HepG2 (cell line): ENCODE results near the gene TMEM131L. TPM values are rescaled to one million over a fixed set of nuclear protein-coding genes. Genes with fewer than 3 reads are reported as not detected.

ENCODE experiments used
- ATAC-seq: fragments of 200-7000 bp; cut with Tn5 transposase; 3 replicates; pipeline ENCODE4 v1.9.1; 2020; ENCODE audit warnings: mild to moderate bottlenecking, moderate library complexity
- BruUV-seq: library from RNA; stranded (reverse); fragments of 400-500 nt; replicated peaks from 2 replicates; lab custom pipeline; 2021; lab: Mats Ljungman, UMichigan
- CTCF ChIA-PET: fragments of 300-600 bp; formaldehyde crosslinking; extraction: SDS; loops from one replicate; lab custom pipeline; 2021; ENCODE audit warnings: low total read pairs, inconsistent platforms, low intra/inter-chr PET ratio; lab: Yijun Ruan, JAX
- POLR2A ChIA-PET: fragments of 350-600 bp; sonication (Branson Sonifier 250); formaldehyde crosslinking; loops from one replicate; lab custom pipeline; 2020; ENCODE audit warnings: antibody characterized with exemption, inconsistent platforms; lab: Yijun Ruan, JAX
- DNase-seq: peaks from one replicate; pipeline ENCODE4 v3.0.0-alpha.2; 2015; ENCODE audit warnings: low spot score
- FAIRE-seq: peaks from 3 replicates; lab custom pipeline; 2011; peaks lifted over from hg19 to GRCh38; lab: Jason Lieb, UNC
- H2AFZ ChIP-seq: one replicate; pipeline ENCODE4 v1.6.1; 2011; ENCODE audit warnings: low read length, inconsistent platforms
- H3K27ac ChIP-seq: fragments of 300-600 bp; 3 replicates; pipeline ENCODE4 v1.8.0; 2011; ENCODE audit warnings: mixed run types, mild to moderate bottlenecking, mixed read lengths, low read length, inconsistent platforms; ENCODE audit not compliant: insufficient read depth; ENCODE audit errors: extremely low read length
- H3K27me3 ChIP-seq, 2 experiments: fragments of 200-600 bp in 1 of 2; 2 replicates in 1 of 2; 3 replicates in 1 of 2; pipeline versions ENCODE4 v1.6.0 to v1.8.0; 2011; ENCODE audit warnings: low read length in 2 of 2, mild to moderate bottlenecking in 2 of 2, moderate library complexity in 2 of 2, inconsistent platforms in 1 of 2; ENCODE audit not compliant: insufficient read depth in 2 of 2, control insufficient read depth in 1 of 2
- H3K36me3 ChIP-seq, 2 experiments: fragments of 200-600 bp in 1 of 2; replicated peaks in 1 of 2; 2 replicates in 1 of 2; 3 replicates in 1 of 2; pipeline versions ENCODE4 v1.5.1 to v1.8.0; 2011; ENCODE audit warnings: low read length in 2 of 2, inconsistent platforms in 1 of 2; ENCODE audit not compliant: insufficient read depth in 2 of 2, control insufficient read depth in 1 of 2
- H3K4me1 ChIP-seq: 2 replicates; pipeline ENCODE4 v1.5.1; 2012; ENCODE audit warnings: low read length, inconsistent platforms; ENCODE audit not compliant: insufficient read depth
- H3K4me2 ChIP-seq: 2 replicates; pipeline ENCODE4 v1.6.0; 2011; ENCODE audit warnings: low read depth, low read length, inconsistent platforms
- H3K4me3 ChIP-seq, 3 experiments: fragments of 200-600 bp in 1 of 3; sonication (generic), shearing (Covaris generic) in 1 of 3; replicated peaks in 1 of 3; 2 replicates each; pipeline ENCODE4 v1.5.1; 2011 to 2016; ENCODE audit warnings: low read length in 3 of 3, inconsistent platforms in 2 of 3, low read depth in 2 of 3, mild to moderate bottlenecking in 2 of 3, control low read depth in 1 of 3, mixed read lengths in 1 of 3; ENCODE audit not compliant: insufficient read depth in 1 of 3
- H3K79me2 ChIP-seq: one replicate; pipeline ENCODE4 v1.6.1; 2011; ENCODE audit warnings: low read length, inconsistent platforms; ENCODE audit not compliant: insufficient read depth
- H3K9ac ChIP-seq: 2 replicates; pipeline ENCODE4 v1.6.0; 2011; ENCODE audit warnings: mild to moderate bottlenecking, low read depth, low read length, inconsistent platforms; ENCODE audit not compliant: insufficient read depth
- H3K9me3 ChIP-seq: 2 replicates; pipeline ENCODE4 v1.5.1; 2012; ENCODE audit warnings: mild to moderate bottlenecking, low read length
- H4K20me1 ChIP-seq: 2 replicates; pipeline ENCODE4 v1.6.0; 2011; ENCODE audit warnings: inconsistent platforms, mild to moderate bottlenecking, low read length, moderate library complexity; ENCODE audit not compliant: insufficient read depth
- EZH2 ChIP-seq: conservative IDR thresholded peaks from 2 replicates; pipeline ENCODE4 v1.6.1; 2012; ENCODE audit warnings: mild to moderate bottlenecking, low read depth, low read length, moderate library complexity
- SETDB1 ChIP-seq: sonication (generic); formaldehyde crosslinking; IDR thresholded peaks from 2 replicates; pipeline ENCODE4 v1.5.1; 2020; ENCODE audit warnings: missing genetic modification reagents, mild to moderate bottlenecking, borderline replicate concordance
- WGBS: methylation state at CpG from one replicate; pipeline ENCODE4 v1.1.6; 2017; ENCODE audit warnings: low lambda C conversion rate; 5-methylcytosine and 5-hydroxymethylcytosine counted together
- in situ Hi-C: cut with HindIII; loops from 2 replicates; pipeline ENCODE4 v1.10.0; 2017; ENCODE audit warnings: low pct_unique_long_range_greater_than_20kb; ENCODE audit not compliant: extremely low pct_ligation_motif_present
- intact Hi-C: fragments of 100-400 bp; cut with micrococcal nuclease; formaldehyde crosslinking; loops from one replicate; pipeline ENCODE4 v1.10.0; 2022; ENCODE audit not compliant: unreplicated experiment
- polyA plus RNA-seq, 8 experiments: library from polyadenylated mRNA; depleted of rRNA in 3 of 8; stranded (reverse) in 7 of 8; unstranded in 1 of 8; fragments of >200 nt; fragmentation: Illumina TruSeq in 4 of 8; extraction: Trizol in 4 of 8; gene quantifications; 2 replicates each; pipeline versions ENCODE4 v1.2.1 to v1.2.3, GENCODE V29; 2011 to 2016; ENCODE audit warnings: low read depth in 4 of 8, missing spikeins in 1 of 8, mixed read lengths in 1 of 8; ENCODE audit not compliant: insufficient read depth in 1 of 8
- total RNA-seq, 5 experiments: library from RNA; depleted of rRNA; stranded (reverse); fragments of >200 nt; fragmentation: Illumina TruSeq; extraction: Trizol; gene quantifications; 2 replicates each; pipeline ENCODE4 v1.2.3, GENCODE V29; 2016; ENCODE audit warnings: low read depth in 1 of 5
- TF ChIP-seq, protein P1 (sequence below): sonication (generic); formaldehyde crosslinking; IDR thresholded peaks from 2 replicates; pipeline ENCODE4 v1.4.0; 2020; ENCODE audit warnings: missing genetic modification reagents, borderline replicate concordance

The TMEM131L gene
- total and polyA plus RNA-seq, 2 of the 13 experiments (the other 11 are each of a cell fraction or from before 2014, with no cell fraction given) = 2.2 to 4.5 TPM

DNA sequence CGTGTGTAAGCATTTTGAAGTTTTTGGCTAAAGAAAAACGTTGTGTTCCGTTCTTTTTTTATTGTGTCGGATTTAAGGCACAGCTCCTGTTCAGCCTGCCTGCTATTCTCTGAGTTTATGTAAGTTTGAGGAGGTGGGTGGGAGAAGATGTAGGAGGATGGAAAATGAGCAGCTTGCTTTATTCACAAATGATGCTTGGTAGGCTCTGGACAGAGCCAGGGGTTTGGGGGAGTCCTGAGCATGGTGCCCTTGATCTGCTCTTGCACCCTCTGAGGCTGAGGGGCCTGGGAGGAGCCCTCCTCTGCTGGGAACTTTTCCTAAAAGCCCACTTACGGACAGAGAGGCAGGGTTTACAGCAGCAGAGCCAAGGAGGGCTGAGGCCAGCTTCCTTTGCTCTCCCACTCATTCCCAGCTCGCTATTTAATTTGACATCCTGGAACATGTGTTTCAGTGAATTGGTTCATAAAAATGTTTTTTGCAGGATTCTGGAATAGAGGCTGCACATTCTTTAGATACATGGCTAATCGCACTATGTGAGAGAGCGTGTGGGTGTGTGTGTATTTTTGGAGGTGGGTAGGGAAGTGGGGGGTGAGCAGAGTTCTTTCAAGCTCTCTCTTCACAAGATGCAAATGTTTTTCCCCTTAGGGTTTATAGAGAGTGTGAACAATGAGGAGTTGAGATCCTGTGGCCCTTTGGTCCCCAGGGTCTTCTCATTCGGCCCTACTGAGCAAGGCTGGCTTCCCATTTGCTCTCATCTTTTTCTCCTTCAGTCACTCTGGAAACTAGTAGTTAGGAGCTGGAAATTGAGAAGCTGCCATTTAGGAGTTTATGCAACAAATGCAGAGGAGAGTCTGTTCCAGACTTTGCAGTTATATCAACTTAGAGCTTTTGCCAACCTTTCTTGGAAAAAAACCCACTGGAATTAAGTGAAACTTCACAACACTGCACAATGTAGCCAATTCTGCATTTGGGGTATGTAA, 32.1 kb downstream of the TMEM131L start:
- Histone ChIP-seq H3K79me2 (no peaks in the 10 kb centered on the region), H3K4me2 (no peak overlapping the region), H3K9me3 (no peaks in the 10 kb centered on the region), H3K27me3 (no peaks in the 10 kb centered on the region), H3K9ac (no peak overlapping the region), H4K20me1 (no peaks in the 10 kb centered on the region), H3K36me3 (no peaks in the 10 kb centered on the region), H3K4me3 (no peak overlapping the region), H3K4me1 (peaks cover 8% of the 10 kb centered on the region; the same call in 1 of the 2 replicates), H2AFZ (no peak overlapping the region), H3K27ac (no peak overlapping the region)
- ATAC-seq (no peak), FAIRE-seq (no peak), DNase-seq (no peak)
- TF ChIP-seq SETDB1 (CRISPR knock-in tag) = no peak
- TF ChIP-seq, protein P1, sequence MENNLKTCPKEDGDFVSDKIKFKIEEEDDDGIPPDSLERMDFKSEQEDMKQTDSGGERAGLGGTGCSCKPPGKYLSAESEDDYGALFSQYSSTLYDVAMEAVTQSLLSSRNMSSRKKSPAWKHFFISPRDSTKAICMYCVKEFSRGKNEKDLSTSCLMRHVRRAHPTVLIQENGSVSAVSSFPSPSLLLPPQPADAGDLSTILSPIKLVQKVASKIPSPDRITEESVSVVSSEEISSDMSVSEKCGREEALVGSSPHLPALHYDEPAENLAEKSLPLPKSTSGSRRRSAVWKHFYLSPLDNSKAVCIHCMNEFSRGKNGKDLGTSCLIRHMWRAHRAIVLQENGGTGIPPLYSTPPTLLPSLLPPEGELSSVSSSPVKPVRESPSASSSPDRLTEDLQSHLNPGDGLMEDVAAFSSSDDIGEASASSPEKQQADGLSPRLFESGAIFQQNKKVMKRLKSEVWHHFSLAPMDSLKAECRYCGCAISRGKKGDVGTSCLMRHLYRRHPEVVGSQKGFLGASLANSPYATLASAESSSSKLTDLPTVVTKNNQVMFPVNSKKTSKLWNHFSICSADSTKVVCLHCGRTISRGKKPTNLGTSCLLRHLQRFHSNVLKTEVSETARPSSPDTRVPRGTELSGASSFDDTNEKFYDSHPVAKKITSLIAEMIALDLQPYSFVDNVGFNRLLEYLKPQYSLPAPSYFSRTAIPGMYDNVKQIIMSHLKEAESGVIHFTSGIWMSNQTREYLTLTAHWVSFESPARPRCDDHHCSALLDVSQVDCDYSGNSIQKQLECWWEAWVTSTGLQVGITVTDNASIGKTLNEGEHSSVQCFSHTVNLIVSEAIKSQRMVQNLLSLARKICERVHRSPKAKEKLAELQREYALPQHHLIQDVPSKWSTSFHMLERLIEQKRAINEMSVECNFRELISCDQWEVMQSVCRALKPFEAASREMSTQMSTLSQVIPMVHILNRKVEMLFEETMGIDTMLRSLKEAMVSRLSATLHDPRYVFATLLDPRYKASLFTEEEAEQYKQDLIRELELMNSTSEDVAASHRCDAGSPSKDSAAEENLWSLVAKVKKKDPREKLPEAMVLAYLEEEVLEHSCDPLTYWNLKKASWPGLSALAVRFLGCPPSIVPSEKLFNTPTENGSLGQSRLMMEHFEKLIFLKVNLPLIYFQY (CRISPR knock-in tag) = no peak
- no peak for TF ChIP-seq EZH2
- ChIA-PET POLR2A (no interaction called here), CTCF (no interaction called here)
- in situ Hi-C loops (no loop called here), intact Hi-C loops (no loop called here)
- 83% methylated on average over 9 of the region's 9 CpGs for WGBS
- no TSS peak for BruUV-seq
